DMS 273 (cell line): ENCODE data around the gene PPFIBP2.
A peak's percentile ranks its signal among the peaks of the same experiment; 100 is the strongest.
"Not testable (repeated sequence)": the region's sequence is repeated elsewhere in the genome, so short reads cannot be mapped to it uniquely, and the experiment has no call there.

Experiments used
- DNase-seq: peaks from one replicate; lab custom pipeline; 2025; ENCODE audit not compliant: unreplicated experiment; lab: John Stamatoyannopoulos, UW

PPFIBP2 gene

DNA sequence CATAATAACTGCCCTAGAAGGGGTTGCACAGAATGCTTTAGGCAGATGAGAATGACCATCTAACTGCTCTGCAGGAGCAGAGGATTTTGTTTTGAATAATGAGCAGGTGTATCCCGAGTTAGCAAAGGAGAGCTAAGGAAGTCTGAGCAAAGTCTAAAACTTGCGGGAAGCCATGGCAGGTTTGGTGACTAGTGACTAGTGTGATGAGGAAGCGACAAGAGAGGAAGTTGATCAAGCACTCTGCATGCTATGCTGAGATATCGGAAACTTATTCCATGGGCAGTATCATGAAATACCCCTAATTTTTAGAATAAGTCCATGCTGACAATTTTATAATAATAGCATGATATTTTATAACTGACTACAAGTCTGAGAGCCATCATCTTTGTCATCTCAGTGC, 15.6 kb upstream of the PPFIBP2 start:
- DNase-seq = no peak

- no peak for DNase-seq
These were observed 14.7 kb upstream of the PPFIBP2 start for GRCh38 chr11:7499081-7499480.

DNA sequence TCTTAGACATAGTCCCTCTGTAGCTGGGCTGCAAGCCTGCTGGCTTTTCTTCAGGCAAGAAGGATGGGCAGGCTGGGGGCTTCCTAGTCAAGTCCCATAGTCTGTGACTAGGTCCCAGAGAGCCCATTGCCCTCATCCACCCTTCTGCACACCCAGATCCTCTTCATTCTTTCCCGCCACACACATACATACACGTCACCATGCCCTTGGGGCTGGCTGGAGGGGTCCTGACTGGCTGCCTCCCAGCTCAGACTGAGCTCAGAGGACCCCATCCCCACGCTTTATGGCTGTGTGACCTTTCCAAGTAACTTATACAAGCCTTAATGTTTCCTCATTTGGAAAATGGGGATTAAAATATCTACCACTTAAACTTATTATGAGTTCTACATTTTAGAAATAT, 13.5 kb upstream of the PPFIBP2 start:
- DNase-seq = no peak

- DNase-seq = no peak
These were observed 12.5 kb upstream of the PPFIBP2 start for GRCh38 chr11:7501251-7501650.

GRCh38 chr11:7501894-7502293, 11.9 kb upstream of the PPFIBP2 start:
- DNase-seq = no peak

- no peak for DNase-seq
These were observed 7.6 kb upstream of the PPFIBP2 start for GRCh38 chr11:7506243-7506642.

DNA sequence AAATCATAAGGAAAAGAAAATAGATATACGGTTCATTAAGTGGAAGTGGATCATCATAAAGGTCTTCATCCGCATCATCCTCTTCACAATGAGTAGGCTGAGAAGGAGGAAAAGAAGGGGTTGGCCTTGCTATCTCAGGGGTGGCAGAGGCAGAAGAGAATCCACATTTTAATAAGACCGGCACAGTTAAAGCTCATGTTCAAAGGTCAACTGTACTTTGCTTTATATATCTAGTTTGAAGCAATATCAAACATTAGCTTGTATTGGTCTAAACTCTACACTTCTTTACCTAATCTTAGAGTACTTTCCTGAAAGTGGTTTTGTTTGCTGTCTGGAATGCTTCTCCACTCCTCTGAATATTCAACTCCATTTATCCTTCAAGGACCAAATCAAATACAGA, 5.7 kb upstream of the PPFIBP2 start:
- no peak for DNase-seq

GRCh38 chr11:7509966-7510365, 3.8 kb upstream of the PPFIBP2 start:
- DNase-seq = no peak

GRCh38 chr11:7511401-7511800, 2.4 kb upstream of the PPFIBP2 start:
- DNase-seq = no peak

- DNase-seq = no peak
These were observed 1.1 kb upstream of the PPFIBP2 start for GRCh38 chr11:7512525-7513233.

DNA sequence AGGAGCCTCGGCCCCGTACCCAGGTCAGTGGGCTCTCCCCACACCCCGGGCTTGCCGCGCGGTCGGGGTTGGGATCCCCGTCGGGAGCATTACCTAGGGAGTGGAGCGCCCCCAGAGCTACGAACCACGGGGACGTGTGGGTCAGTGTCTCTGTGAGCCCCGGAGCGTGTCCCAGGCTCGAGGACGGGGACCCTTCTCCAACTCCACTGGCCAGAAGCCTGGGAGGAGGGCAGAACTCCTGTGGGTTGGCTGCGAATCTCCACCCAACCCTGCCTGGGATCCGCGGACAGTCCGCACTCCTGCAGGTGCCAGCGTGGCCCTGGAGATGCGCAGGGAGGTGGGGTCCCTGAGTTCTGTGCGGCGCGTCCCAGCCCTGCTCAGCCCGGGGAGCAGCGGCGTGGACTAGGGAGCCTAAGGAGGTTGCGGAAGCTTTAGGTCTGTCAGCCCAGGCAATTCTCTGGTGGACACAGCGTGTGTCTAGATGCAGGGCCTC, 346 bp downstream of the PPFIBP2 start:
- DNase-seq = peak; percentile 2

- no peak for DNase-seq
These were observed 1.7 kb downstream of the PPFIBP2 start for GRCh38 chr11:7515447-7515886.

DNA sequence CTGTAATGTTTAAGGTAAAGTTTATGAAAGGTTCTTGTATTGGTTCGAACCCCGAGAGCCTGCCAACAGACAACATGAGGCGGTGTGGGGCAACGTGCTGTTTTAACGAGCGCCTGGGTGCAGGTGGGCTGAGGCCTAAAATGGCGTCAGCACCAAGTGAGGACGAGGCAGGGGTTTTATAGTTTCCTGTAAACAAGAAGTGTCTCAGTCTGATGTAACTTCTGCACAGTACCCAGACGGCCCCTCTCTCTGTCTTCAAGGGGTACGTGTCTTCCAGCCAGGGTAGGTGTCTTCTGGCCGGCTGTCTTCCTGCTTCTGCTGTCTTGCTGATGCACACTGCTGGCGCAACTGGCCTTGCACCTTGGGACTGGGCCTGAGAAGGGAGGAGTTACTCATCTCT, 2.7 kb downstream of the PPFIBP2 start:
- DNase-seq = no peak

DNA sequence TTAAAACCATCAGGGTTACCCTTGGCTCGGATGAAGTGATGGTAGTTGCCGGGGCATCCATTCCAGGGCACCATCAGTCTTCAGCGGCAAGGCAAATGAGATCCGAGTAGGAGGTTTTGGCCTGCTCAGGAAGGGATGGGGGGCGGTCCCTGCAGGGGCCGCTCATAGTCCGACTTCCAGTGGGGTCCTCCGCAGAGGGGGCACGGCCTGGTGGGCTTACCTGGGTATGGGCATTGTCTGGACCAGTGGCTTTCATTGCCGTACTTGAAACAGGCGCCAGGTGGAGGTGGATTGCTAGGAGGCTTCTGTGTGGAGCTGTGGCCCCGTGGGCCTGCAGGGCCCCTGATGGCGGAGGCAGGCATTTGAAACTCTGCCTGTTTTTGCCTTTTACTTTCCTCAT, 3.9 kb downstream of the PPFIBP2 start:
- not testable (repeated sequence) for DNase-seq

DNA sequence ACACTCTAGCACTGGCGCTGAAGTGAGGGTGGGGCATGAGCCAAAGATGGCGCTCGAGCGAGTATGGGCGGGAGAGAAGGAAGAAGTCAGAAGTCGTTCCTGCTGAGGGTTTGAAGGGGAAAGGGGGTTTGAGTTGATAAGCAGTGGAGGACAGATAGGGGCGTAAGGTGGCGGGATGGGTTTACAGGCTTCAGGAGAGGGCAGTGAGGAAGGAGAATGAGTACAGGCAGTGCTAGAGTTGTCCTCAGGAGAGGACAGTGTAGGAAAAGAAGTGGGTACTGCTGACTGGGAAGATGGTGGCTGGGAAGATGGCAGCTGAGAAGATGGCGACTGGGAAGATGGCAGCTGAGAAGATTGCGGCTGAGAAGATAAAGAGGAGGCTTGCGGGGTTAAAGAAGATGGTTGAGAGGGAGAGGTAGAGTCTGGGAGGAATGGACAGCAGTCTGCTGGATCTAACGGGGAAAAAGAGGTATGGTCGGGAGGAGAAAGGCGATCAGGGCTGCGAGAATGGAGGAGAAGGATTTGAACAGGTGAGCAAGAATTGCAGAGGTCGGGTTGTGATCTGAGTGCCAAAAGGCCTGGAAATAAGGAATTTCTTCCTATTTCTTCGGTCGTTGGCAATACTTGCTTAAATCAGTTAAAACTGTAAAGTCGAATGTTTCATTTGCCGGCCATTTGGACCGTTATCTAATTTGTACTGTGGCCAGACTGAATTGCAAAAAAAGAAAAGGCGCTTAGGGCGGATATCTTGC, 5.2 kb downstream of the PPFIBP2 start:
- no peak for DNase-seq

- no peak for DNase-seq
These were observed 6.5 kb downstream of the PPFIBP2 start for GRCh38 chr11:7520011-7520942.

- no peak for DNase-seq
These were observed 7.2 kb downstream of the PPFIBP2 start for GRCh38 chr11:7520981-7521487.

DNA sequence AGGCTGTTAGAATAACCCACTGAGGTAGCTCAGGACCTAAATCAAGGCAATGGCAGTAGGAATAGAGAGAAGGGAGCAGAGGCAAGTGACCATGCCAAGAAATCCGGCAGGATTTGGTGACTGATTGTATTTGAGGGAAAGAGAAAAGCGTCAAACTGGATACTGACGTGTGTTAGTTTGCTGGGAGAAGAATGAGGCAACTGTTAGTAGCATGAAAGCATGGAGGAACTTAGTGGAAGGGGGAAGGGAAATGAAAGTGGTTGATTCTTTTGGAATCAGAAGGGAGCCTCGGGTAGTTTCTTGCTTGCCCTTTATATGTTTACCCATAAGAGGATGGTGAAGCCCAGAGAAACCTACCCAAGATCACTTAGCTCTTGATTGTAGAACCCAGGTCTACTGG, 8.3 kb downstream of the PPFIBP2 start:
- DNase-seq = no peak

DNA sequence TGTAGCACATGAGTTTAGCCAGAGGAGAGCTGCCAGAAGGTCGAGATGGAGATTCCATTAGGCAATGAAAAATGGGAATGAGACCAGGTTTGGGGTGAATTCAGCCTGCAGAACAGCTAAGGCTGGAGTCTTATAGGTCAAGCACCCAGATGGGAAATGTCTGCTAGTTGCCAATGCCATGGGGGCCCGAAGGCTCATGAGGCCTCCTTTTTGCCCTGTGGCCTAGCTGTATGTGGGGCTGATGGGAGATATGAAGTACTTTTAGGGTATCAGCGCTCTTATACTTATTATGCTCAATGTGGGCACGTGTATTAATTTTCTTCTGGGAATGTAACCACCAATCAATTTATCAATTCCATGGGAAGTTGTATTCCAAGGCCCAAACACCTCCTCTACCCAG, 8.7 kb downstream of the PPFIBP2 start:
- no peak for DNase-seq

DNA sequence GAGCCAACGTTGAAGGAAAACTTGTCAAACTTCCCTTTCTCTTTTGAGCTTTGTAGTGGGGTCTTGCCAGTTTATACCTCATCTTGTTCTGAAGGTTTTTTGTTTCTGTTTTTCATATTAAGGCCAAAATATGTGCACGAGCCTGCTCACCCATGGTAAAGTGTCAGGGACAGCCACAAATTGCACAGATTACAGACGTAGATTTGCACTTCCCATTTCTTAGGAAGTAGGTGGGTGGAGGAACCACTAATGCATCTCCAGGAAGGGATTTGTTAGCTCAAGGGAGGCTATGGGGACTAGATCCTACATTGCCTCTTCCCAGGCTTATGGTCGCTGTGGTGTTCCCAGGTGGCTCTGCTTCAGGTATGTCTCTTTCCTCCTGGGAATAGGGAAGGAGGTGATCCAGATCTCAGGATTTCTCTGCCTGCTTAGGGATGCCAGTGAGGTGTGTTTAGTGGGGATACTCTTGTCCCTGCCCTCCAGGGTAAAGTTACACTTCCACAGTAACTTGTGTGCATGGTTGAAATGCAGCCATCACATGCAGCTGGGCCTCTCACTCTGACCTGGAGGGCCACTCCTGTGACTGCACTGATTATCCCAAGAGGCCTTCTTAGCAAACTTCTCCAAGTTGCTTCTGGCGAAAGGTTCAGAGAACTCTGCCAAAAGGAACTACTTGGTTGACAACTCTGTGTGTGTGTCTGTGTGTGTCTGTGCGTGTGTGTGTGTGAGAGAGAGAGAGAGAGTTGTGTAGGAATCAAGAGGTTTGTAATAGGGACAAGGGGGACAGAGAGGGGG, 9.8 kb downstream of the PPFIBP2 start:
- DNase-seq = no peak
